K562 (cell line): ENCODE results near the gene DTNB. TPM values are rescaled to one million over a fixed set of nuclear protein-coding genes. Genes with fewer than 3 reads are reported as not detected.

Experiments
- ATAC-seq: fragments of 200-7000 bp; cut with Tn5 transposase; 3 replicates; pipeline ENCODE4 v1.9.1; 2020; ENCODE audit warnings: moderate library complexity
- BruUV-seq: library from RNA; stranded (reverse); fragments of 400-500 nt; replicated peaks from 2 replicates; lab custom pipeline; 2021; lab: Mats Ljungman, UMichigan
- CTCF ChIA-PET: fragments of 300-600 bp; formaldehyde crosslinking; extraction: SDS; loops from one replicate; lab custom pipeline; 2021; ENCODE audit warnings: low intra/inter-chr PET ratio; lab: Yijun Ruan, JAX
- POLR2A ChIA-PET: fragments of 300-600, 350-650 bp; sonication (Branson Sonifier 250); formaldehyde crosslinking; extraction: SDS; loops from one replicate; lab custom pipeline; 2021; ENCODE audit warnings: antibody characterized with exemption, inconsistent platforms; lab: Yijun Ruan, JAX
- DNase-seq, 4 experiments: peaks; one replicate each; pipeline versions ENCODE4 v3.0.0 to v3.0.0-alpha.2; 2011 to 2018; ENCODE audit warnings: low spot score in 3 of 4, mixed read lengths in 3 of 4; ENCODE audit errors: extremely low read depth in 1 of 4
- FAIRE-seq: peaks from 2 replicates; lab custom pipeline; 2011; peaks lifted over from hg19 to GRCh38; lab: Jason Lieb, UNC
- H2AFZ ChIP-seq: 2 replicates; pipeline ENCODE4 v1.6.0; 2011; ENCODE audit warnings: low read depth, low read length, control low read depth, inconsistent platforms
- H3K27ac ChIP-seq: fragments of 200-600 bp; 3 replicates; pipeline ENCODE4 v1.8.0; 2011; ENCODE audit warnings: low read depth, mild to moderate bottlenecking, control low read depth, inconsistent platforms, low read length, moderate library complexity, mixed read lengths; ENCODE audit errors: extremely low read depth
- H3K27me3 ChIP-seq, 2 experiments: fragments of 300-600 bp in 1 of 2; 2 replicates in 1 of 2; 3 replicates in 1 of 2; pipeline versions ENCODE4 v1.6.0 to v1.8.0; 2011; ENCODE audit warnings: inconsistent platforms in 2 of 2, low read length in 2 of 2, mild to moderate bottlenecking in 1 of 2, mixed read lengths in 1 of 2, moderate library complexity in 1 of 2; ENCODE audit not compliant: control insufficient read depth in 2 of 2, insufficient read depth in 2 of 2
- H3K36me3 ChIP-seq: fragments of 300-600 bp; 3 replicates; pipeline ENCODE4 v1.8.0; 2011; ENCODE audit warnings: mild to moderate bottlenecking, low read length, inconsistent platforms; ENCODE audit not compliant: control insufficient read depth, insufficient read depth
- H3K4me1 ChIP-seq, 2 experiments: fragments of 200-600 bp in 1 of 2; replicated peaks in 1 of 2; 2 replicates in 1 of 2; 3 replicates in 1 of 2; pipeline versions ENCODE4 v1.5.1 to v1.8.0; 2011; ENCODE audit warnings: inconsistent platforms in 2 of 2, low read length in 2 of 2, mild to moderate bottlenecking in 1 of 2, mixed read lengths in 1 of 2, moderate library complexity in 1 of 2; ENCODE audit not compliant: control insufficient read depth in 2 of 2, insufficient read depth in 2 of 2
- H3K4me2 ChIP-seq: 2 replicates; pipeline ENCODE4 v1.6.1; 2011; ENCODE audit warnings: low read length, control low read depth, inconsistent platforms, mixed read lengths; ENCODE audit not compliant: insufficient read depth
- H3K4me3 ChIP-seq: fragments of 200-600 bp; sonication (generic), shearing (Covaris generic); 2 replicates; pipeline ENCODE4 v1.5.1; 2016; ENCODE audit warnings: control low read depth, inconsistent platforms
- H3K79me2 ChIP-seq: fragments of 200-600 bp; 3 replicates; pipeline ENCODE4 v1.8.0; 2011; ENCODE audit warnings: low read length, inconsistent platforms; ENCODE audit not compliant: control insufficient read depth, insufficient read depth
- H3K9ac ChIP-seq, 2 experiments: 2 replicates each; pipeline versions ENCODE4 v1.6.0 to v1.6.1; 2011; ENCODE audit warnings: low read depth in 2 of 2, low read length in 2 of 2, control low read depth in 1 of 2, inconsistent platforms in 1 of 2, mild to moderate bottlenecking in 1 of 2, mixed read lengths in 1 of 2; ENCODE audit not compliant: insufficient read depth in 1 of 2
- H3K9me1 ChIP-seq: one replicate; pipeline ENCODE4 v1.6.0; 2011; ENCODE audit warnings: inconsistent platforms, mild to moderate bottlenecking, low read length, moderate library complexity; ENCODE audit not compliant: control insufficient read depth, insufficient read depth
- H3K9me3 ChIP-seq: replicated peaks from 2 replicates; pipeline ENCODE4 v1.5.1; 2011; ENCODE audit warnings: low read depth, low read length, inconsistent platforms; ENCODE audit not compliant: control insufficient read depth, insufficient read depth
- H4K20me1 ChIP-seq: replicated peaks from 2 replicates; pipeline ENCODE4 v1.6.1; 2011; ENCODE audit warnings: low read length, inconsistent platforms, mixed read lengths; ENCODE audit not compliant: control insufficient read depth, insufficient read depth
- BCOR ChIP-seq: fragments of 450-650 bp; IDR thresholded peaks from 2 replicates; pipeline ENCODE4 v1.6.1; 2016
- E2F1 ChIP-seq: sonication (generic); formaldehyde crosslinking; IDR thresholded peaks from 2 replicates; pipeline ENCODE4 v1.8.1; 2023; ENCODE audit warnings: mild to moderate bottlenecking, missing genetic modification reagents, moderate library complexity
- FOSL1 ChIP-seq: fragments of 200-800 bp; sonication (Bioruptor generic); conservative IDR thresholded peaks from 2 replicates; pipeline ENCODE4 v1.6.1; 2016; ENCODE audit warnings: missing genetic modification characterization, missing compliant biosample characterization
- GATAD2B ChIP-seq: fragments of 450-650 bp; IDR thresholded peaks from 2 replicates; pipeline ENCODE4 v1.6.1; 2017; ENCODE audit warnings: mild to moderate bottlenecking, borderline replicate concordance
- GTF2B ChIP-seq: IDR thresholded peaks from 2 replicates; pipeline ENCODE4 v1.6.1; 2011; ENCODE audit not compliant: insufficient read length; ENCODE audit errors: extremely low read depth
- HCFC1 ChIP-seq: IDR thresholded peaks from 2 replicates; pipeline ENCODE4 v1.6.1; 2012; ENCODE audit warnings: low read depth, low read length, improper control_type of control experiment
- MED1 ChIP-seq: sonication (generic); formaldehyde crosslinking; IDR thresholded peaks from 2 replicates; pipeline ENCODE4 v1.8.1; 2023; ENCODE audit warnings: missing genetic modification reagents, borderline replicate concordance
- TSHZ1 ChIP-seq: fragments of 250-450 bp; sonication (Bioruptor Pico); IDR thresholded peaks from 2 replicates; pipeline ENCODE4 v1.4.0; 2020; ENCODE audit warnings: mild to moderate bottlenecking, moderate library complexity
- ZKSCAN3 ChIP-seq: fragments of 250-450 bp; sonication (Bioruptor Pico); IDR thresholded peaks from 2 replicates; pipeline ENCODE4 v1.4.0; 2020
- ZNF263 ChIP-seq: sonication (generic); formaldehyde crosslinking; IDR thresholded peaks from 2 replicates; pipeline ENCODE4 v1.8.0; 2022; ENCODE audit warnings: mild to moderate bottlenecking, missing genetic modification reagents, borderline replicate concordance
- ZNF431 ChIP-seq: sonication (generic); formaldehyde crosslinking; IDR thresholded peaks from 2 replicates; pipeline ENCODE4 v1.8.0; 2022; ENCODE audit warnings: mild to moderate bottlenecking, missing genetic modification reagents
- WGBS: fragments of 100-300 bp; shearing (Covaris generic); methylation state at CpG from one replicate; pipeline ENCODE4 v1.1.6; 2016; ENCODE audit warnings: low coverage, mixed read lengths; ENCODE audit not compliant: insufficient coverage; ENCODE audit errors: missing lambda C conversion rate; 5-methylcytosine and 5-hydroxymethylcytosine counted together
- in situ Hi-C: fragments of 300-500 bp; cut with MboI; formaldehyde crosslinking; loops from 4 replicates; pipeline ENCODE4 v1.15.0; 2018; ENCODE audit warnings: inconsistent platforms, mixed read lengths
- intact Hi-C: fragments of 100-400 bp; cut with micrococcal nuclease; formaldehyde crosslinking; loops from 2 replicates; pipeline ENCODE4 v1.14.2; 2022
- polyA plus RNA-seq, 8 experiments: library from polyadenylated mRNA; depleted of rRNA in 4 of 8; stranded (reverse) in 5 of 8; unstranded in 3 of 8; fragments of >200 nt; fragmentation: Nextera tagmentation in 2 of 8; fragmentation: Illumina TruSeq in 1 of 8; extraction: Ambion mirVana in 2 of 8; extraction: Trizol in 1 of 8; gene quantifications; 2 replicates each; pipeline versions ENCODE4 v1.2.1 to v1.2.3, GENCODE V29; 2011 to 2014; ENCODE audit warnings: inconsistent platforms in 1 of 8, missing spikeins in 1 of 8
- total RNA-seq, 7 experiments: library from RNA; depleted of rRNA in 6 of 7; stranded (reverse); fragments of >200 nt in 6 of 7; fragmentation: Illumina TruSeq in 2 of 7; extraction: Trizol in 2 of 7; gene quantifications; 2 replicates each; pipeline versions ENCODE4 v1.2.1 to v1.2.3, GENCODE V29; 2011 to 2021; ENCODE audit warnings: low replicate concordance in 1 of 7

Gene DTNB
- total and polyA plus RNA-seq, 9 of the 15 experiments (the other 6 are each of a cell fraction or from before 2014, with no cell fraction given) = 0.18 to 2.0 (median 0.77) TPM; not detected in 2

DNA sequence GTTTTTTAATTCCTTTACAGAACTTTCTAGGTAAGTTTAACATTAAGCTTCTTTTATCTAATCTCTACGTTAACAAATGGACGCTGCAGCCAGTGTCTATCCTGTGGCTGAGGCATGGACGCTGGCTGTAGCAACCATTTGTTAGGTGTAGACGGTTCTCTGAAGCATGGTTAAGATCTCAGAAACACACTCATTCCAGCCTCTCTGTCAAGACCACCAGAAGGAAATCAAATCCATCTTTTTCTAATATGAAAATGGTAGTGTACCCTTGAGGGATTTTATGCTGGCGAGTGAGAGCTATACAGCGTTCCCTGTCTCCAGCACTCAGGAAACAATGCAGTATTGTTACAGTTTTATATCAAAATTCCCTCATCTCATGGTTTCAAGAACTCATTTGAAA is 78.0 kb downstream of the DTNB start:
- Histone ChIP-seq H3K9me1 (no peaks in the 10 kb centered on the region), H3K27me3 (peaks cover 8 to 13% of the 10 kb centered on the region in 2 experiments; a peak in 4 of 5 replicates), H3K79me2 (no peaks in the 10 kb centered on the region), H3K9ac (no peak overlapping the region), H3K4me1 (peaks cover 0 to 5% of the 10 kb centered on the region in 2 experiments; a peak in 1 of 5 replicates), H3K4me2 (no peak overlapping the region), H3K4me3 (no peak overlapping the region), H3K36me3 (no peaks in the 10 kb centered on the region), H2AFZ (no peak overlapping the region), H3K27ac (no peak overlapping the region), H3K9me3 (no peaks in the 10 kb centered on the region), H4K20me1 (no peaks in the 10 kb centered on the region)
- 0% methylated on average over 6 of the region's 6 CpGs for WGBS
- POLR2A ChIA-PET = interaction anchor here (0.7 kb wide), 1 partner anchor 294 kb away, joined by 3 read pairs; no protein-coding TSS in a partner anchor
- ATAC-seq (no peak), DNase-seq (no peak), FAIRE-seq (no peak)
- TF ChIP-seq ZKSCAN3 (CRISPR knock-in tag) = no peak
- CTCF ChIA-PET = interaction anchor here (0.6 kb wide), 1 partner anchor 976 kb away, joined by 3 read pairs; no protein-coding TSS in a partner anchor
- BruUV-seq = no TSS peak
- intact Hi-C loops (no loop called here), in situ Hi-C loops (no loop called here)

DNA sequence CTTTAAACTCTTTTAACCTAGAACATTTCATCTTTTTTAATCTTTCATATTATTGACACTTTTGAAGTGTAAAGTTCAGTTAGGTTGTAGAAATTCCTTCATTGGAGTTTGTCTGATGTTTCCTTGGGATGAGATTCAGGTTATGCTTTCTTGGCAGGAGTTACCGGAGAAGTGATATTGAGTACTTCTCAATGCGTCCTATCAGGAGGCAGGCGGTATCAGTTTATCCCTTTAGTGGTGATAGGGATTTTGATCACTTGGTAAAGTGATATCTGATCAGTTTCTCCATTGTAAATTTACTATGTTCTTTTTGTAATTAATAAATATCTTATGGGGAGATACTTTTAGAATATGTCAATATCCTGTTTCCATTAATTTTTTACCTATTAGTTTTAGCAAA is 78.4 kb downstream of the DTNB start:
- DNase-seq (no peak), FAIRE-seq (no peak), ATAC-seq (no peak)
- H3K9ac ChIP-seq = no peak overlapping the region
- H3K9me1 ChIP-seq = no peaks in the 10 kb centered on the region
- 10% methylated on average over 3 of the region's 3 CpGs for WGBS
- no TSS peak for BruUV-seq
- H3K27me3 ChIP-seq = peaks cover 7 to 13% of the 10 kb centered on the region in 2 experiments; a peak in 4 of 5 replicates
- ChIA-PET CTCF (no interaction called here), POLR2A (no interaction called here)
- H4K20me1 ChIP-seq = no peaks in the 10 kb centered on the region
- in situ Hi-C loops (no loop called here), intact Hi-C loops (no loop called here)
- no peak overlapping the region for H3K27ac ChIP-seq
- no peak overlapping the region for H2AFZ ChIP-seq
- H3K36me3 ChIP-seq = no peaks in the 10 kb centered on the region
- no peak overlapping the region for H3K4me3 ChIP-seq
- H3K4me2 ChIP-seq = no peak overlapping the region
- H3K4me1 ChIP-seq = peaks cover 0 to 5% of the 10 kb centered on the region in 2 experiments; a peak in 1 of 5 replicates
- no peaks in the 10 kb centered on the region for H3K79me2 ChIP-seq
- H3K9me3 ChIP-seq = no peaks in the 10 kb centered on the region
- TF ChIP-seq ZNF263 (CRISPR knock-in tag) (no peak), GATAD2B (no peak), BCOR (no peak), GTF2B (no peak), TSHZ1 (CRISPR knock-in tag) (no peak), MED1 (CRISPR knock-in tag) (no peak), E2F1 (no peak), ZNF431 (CRISPR knock-in tag) (no peak), FOSL1 (tag) (no peak), HCFC1 (no peak)
